NCI-H460 (cell line): ENCODE results near the gene BTNL2. TPM values are rescaled to one million over a fixed set of nuclear protein-coding genes. Genes with fewer than 3 reads are reported as not detected.
"Not testable (repeated sequence)": the region's sequence is repeated elsewhere in the genome, so short reads cannot be mapped to it uniquely, and the experiment has no call there.

ENCODE experiments used
- DNase-seq: peaks from one replicate; pipeline ENCODE4 v3.0.0-alpha.2; 2016; ENCODE audit warnings: low read depth; ENCODE audit errors: extremely low read depth
- small RNA-seq, 2 experiments: library from RNA; depleted of rRNA; stranded (forward); fragments of <200 nt; gene quantifications; one replicate each; pipeline ENCODE3, GENCODE V24; 2014
- total RNA-seq: library from RNA; depleted of rRNA; stranded (reverse); fragments of >200 nt; shearing (Covaris generic); gene quantifications from 2 replicates; pipeline ENCODE4 v1.2.3, GENCODE V29; 2014; rRNA removed

BTNL2 gene
- total RNA-seq, 1 experiment from 2014 or later: not detected

DNA sequence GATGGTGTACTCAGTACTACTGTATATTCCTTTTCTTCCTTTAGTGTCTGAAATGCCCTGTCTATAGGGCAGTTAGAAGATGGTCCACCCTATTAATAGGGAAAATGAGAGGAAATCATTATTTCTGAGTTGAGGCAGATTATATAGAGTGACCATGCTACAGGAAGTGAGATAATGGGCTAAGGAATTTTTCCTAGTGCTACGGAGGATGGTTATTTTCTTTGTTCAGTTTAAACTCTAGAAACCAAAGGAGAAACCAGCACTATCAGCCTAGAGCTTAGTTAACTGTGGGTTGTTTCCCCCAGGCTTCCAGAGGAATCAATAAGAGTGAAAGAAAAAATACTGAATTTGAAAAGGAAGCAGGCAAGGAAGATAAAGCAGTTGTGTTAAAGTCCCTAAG lies 35.8 kb downstream of the BTNL2 start:
- DNase-seq: no peak

DNA sequence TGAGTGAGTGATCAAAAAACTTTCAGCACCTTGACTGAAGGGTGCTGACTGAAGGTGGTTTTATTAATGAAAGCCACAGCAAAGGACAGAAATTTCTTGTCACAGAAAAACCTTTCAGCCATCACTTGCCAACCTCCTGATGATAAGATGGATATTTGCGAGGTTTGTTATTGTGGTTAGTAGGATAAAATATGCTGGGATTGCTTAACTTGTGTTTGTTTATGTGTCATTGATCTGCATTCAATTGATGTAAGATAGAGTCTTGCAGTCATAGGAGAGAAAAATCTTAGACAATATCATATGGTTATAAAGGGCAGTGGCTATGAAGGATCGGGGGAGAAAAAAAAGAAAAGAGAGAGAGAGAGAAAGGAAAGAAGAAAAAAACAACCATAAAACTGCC lies 36.5 kb downstream of the BTNL2 start:
- DNase-seq: peak; percentile 81

DNA sequence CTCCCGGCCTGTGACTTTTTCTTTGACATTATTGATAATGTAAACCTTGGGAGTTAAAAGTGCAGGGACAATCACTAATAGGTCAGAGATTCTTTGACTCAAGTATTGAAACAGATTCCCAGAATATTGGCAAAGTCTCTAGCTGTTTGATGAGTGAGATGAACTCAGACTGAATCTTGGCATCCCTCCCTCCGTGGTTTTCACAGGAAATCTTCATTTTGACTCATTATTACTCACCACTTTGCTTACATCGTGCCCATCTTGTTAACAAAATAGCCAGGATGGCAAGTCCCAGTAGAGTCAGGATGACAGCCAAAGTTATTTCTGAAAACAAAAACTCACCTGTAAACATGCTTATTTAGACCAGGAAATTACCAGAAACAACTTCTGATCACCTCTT lies 37.3 kb downstream of the BTNL2 start:
- peak; percentile 91 for DNase-seq

DNA sequence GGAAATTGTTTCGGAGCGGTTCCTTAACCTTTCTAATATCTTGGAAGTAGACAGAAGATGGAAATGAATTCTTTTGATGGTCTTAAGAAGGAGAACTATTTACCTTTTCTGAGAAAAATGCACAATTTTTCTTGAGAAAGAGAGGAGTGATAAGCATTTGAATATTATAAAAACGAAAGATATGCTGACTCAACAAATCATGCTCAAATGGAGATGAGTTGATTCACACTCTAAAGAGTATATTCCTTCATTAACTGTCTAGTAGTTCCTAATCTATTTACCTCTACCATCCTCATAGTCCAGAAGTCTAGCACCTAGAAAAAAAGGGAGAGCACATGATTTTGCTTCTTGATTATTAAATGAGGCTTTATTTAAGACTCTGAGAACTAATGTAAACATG lies 39.3 kb downstream of the BTNL2 start:
- DNase-seq: no peak

DNA sequence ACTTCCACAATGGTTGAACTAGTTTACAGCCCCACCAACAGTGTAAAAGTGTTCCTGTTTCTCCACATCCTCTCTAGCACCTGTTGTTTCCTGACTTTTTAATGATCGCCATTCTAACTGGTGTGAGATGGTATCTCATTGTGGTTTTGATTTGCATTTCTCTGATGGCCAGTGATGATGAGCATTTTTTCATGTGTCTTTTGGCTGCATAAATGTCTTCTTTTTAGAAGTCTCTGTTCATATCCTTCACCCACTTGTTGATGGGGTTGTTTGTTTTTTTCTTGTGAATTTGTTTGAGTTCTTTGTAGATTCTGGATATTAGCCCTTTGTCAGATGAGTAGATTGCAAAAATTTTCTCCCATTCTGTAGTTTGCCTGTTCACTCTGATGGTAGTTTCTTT lies 47.8 kb downstream of the BTNL2 start:
- not testable (repeated sequence) for DNase-seq

DNA sequence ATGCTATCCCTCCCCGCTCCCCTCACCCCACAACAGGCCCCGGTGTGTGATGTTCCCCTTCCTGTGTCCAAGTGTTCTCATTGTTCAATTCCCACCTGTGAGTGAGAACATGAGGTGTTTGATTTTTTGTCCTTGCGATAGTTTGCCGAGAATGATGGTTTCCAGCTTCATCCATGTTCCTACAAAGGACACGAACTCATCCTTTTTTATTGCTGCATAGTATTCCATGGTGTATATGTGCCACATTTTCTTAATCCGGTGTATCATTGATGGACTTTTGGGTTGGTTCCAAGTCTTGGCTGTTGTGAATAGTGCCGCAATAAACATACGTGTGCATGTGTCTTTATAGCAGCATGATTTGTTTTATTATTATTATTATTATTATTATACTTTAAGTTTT lies 48.4 kb downstream of the BTNL2 start:
- not testable (repeated sequence) for DNase-seq

DNA sequence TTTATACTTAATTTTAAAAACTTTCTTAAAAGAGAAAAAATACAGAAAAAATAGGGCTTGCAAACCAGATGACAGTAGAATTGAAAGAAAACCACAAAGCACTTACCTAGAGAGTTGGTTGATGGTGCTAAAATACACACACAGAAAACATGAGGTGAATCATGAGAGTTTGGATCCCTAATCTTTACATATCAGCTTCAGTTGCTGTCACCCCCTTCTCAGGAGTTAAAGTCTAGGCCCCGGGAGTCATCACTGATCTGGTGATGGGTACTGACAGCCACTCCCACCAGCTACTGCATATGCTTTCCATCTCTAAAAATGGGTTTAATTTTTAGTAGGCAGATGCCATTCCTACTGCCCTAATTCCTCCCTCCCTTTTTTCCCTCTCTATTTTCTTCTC lies 52.0 kb downstream of the BTNL2 start:
- DNase-seq: no peak

DNA sequence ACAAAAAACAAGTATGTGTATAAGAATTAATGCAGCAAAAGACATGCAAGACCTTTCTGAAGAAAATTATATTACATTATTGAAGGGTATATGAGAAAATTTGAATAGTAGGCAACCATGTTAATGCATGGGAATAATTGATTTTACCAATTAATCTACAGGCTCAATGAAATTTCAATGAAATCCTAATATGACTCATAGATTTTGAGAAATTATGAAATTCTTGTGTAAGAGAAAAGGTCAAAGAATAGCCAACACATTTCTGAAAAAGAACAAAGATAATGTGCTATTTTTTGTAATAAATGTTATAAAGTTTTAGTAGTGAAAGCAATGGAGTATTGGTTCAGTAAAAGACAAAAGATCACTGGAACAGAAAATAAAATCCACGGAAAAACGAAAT lies 53.6 kb downstream of the BTNL2 start:
- DNase-seq: no peak

Small RNAs within 50 kb of the gene (small RNA-seq; reads per million reads assigned to genes)
- 0 reads per million in 2 experiments for gene RNU6-603P

Other genes starting within 250 kb of the BTNL2 start
- gene EGFL8, start 242.6 kb downstream of the BTNL2 start, total RNA-seq: 3.7 and 6.0 TPM in 2 replicates
- 47.7 and 49.0 TPM in 2 replicates for gene AGPAT1, start 231.1 kb downstream of the BTNL2 start, total RNA-seq
- 30.1 and 31.6 TPM in 2 replicates for gene RNF5, start 228.8 kb downstream of the BTNL2 start, total RNA-seq
- gene AGER, start 222.9 kb downstream of the BTNL2 start, total RNA-seq: 1.2 and 1.3 TPM in 2 replicates
- 9.7 and 10.7 TPM in 2 replicates for gene PBX2, start 217.0 kb downstream of the BTNL2 start, total RNA-seq
- gene GPSM3, start 214.5 kb downstream of the BTNL2 start, total RNA-seq: 0.92 and 1.4 TPM in 2 replicates
- gene NOTCH4, start 183.1 kb downstream of the BTNL2 start, total RNA-seq: 1.5 and 1.7 TPM in 2 replicates
- not detected in 2 replicates for gene TSBP1, start 35.3 kb downstream of the BTNL2 start, total RNA-seq
- gene HLA-DRA, start 32.7 kb upstream of the BTNL2 start, total RNA-seq: 0.12 TPM in 1 of 2 replicates, not detected in the other
- gene HLA-DRB5, start 123.1 kb upstream of the BTNL2 start, total RNA-seq: 0.20 TPM in 1 of 2 replicates, not detected in the other
- 0.42 and 1.4 TPM in 2 replicates for gene HLA-DRB1, start 182.7 kb upstream of the BTNL2 start, total RNA-seq
- gene HLA-DQA1, start 230.2 kb upstream of the BTNL2 start, total RNA-seq: not detected in 2 replicates